OCI-M1 (cell line): ENCODE results near the gene TGFBR3.

Source experiments
- DNase-seq: peaks from one replicate; lab custom pipeline; 2025; lab: John Stamatoyannopoulos, UW

The TGFBR3 gene

GRCh38 chr1:91755702-91756287 lies 130.2 kb downstream of the TGFBR3 start:
- no peak for DNase-seq

DNA sequence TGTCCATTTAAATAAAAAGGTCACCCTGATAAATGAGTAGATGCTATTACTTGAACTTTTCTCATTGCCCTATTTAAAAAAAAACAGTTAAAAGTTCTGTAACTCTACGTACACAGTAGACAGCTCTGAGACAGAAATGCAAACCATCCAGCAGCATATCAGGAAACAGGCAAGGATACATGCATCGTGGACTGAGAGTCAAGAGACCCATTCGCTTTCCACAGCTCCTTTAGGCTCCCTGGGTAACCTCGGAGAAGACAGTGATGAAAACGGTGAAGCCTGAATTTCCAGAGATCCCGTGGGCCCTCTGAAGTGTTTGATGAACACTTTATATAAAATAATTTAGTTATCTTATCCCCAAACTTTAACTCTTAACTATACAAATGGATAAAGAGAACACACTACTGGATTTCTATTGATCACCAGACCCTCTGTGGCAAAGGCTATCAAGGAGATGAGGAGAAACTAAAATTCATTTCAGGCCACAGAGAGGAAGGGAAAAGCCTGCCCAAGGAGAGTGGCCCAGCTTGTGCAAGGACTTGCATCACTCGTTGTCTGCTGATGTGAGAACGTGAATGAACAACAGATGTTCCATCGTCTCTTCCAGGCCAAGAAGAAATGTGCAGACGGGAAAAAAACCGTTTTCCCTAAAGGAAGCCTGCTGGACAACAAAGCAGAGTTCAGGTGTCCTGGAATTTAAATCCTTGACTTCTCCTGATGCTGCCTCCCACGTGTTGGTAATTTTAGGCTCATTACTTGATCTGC lies 131.0 kb downstream of the TGFBR3 start:
- DNase-seq, result no peak

DNA sequence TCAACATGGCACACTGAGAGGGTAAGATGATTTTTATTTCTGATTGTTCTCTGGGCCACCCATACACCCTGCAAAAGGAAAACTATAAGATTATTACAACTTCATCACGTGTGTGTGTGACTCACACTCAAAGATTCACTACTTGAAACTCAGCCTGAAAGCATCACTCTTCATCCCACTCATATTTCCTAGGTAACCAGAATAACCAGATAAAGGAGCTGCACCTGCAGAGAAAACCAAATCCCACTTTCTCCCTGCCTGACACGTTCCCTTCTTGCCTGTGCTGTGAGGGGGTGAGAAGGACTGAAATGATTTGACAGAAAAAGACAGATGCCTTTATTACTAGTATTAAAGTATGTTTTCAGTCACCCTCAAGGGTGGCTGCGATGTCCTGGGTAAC lies 131.6 kb downstream of the TGFBR3 start:
- no peak for DNase-seq

- no peak for DNase-seq
These were observed 132.1 kb downstream of the TGFBR3 start for GRCh38 chr1:91753878-91754277.

DNA sequence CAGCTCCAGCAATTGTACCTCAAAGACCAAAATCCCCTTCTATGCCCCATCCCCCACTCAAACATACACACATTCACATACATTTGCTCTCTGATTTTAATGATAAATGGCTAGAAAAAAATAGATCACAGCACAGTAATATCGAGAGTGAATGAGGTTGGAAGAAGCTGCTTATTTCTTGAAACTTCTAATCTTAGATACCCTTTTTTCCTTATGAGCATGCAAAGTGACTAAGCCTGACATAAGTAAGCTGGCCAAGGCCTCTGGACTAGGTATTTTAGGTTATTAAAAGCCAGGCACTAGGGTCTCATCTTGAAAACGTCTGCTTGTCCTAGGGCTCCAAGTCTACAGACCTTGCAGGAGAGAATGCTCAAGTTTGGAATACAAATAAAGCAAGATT lies 133.6 kb downstream of the TGFBR3 start:
- DNase-seq, result no peak

- DNase-seq, result no peak
These were observed 134.7 kb downstream of the TGFBR3 start for GRCh38 chr1:91751275-91751674.

DNA sequence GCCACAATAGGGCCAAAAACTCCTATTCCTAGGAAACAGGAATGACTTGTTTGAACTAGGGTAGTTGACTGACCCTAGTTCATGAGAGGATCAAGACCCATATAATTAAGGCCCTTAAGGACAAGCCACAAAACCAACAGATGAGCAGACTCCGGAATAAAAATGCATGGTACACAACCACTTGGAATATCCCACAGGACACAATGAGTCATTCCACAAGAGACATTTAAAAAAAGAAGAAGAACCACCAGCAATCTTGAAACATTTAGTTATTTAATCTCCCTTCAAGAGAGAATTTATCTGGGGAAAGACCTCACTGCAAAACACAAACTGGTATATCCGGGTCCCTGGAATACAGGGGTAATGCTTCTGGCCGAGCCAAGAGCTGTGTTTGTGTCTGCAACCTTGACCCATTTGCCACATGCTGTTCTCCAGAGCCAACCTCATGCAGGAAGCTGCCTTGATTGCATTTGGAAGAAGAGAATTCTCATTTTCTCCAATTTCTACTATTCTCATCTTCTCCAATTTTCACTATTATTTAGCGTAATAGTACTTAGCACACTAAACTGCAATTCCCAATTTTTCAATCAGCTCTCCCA lies 135.5 kb downstream of the TGFBR3 start:
- no peak for DNase-seq

DNA sequence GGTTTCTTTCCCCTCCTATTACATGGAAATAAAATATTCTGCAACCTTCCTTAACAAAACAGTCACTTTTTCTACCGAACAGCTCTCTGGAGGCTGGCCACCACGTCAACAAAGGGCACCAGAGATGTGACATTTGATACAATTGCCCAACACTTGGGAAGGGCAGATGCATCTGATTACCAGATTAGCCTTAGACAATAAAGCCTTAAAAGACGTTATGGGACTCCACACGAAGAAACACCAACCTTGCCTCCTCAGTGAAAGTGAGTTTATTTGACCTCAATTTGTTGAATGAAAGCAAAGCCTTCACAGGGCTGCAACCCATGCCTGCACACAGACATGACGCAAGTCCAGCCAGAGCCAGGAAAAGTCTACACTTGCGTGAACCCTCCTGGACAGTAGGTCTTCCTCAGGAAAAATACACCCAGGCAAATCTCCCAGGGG lies 136.1 kb downstream of the TGFBR3 start:
- DNase-seq, result no peak

GRCh38 chr1:91747666-91748065 lies 138.3 kb downstream of the TGFBR3 start:
- DNase-seq, result no peak

DNA sequence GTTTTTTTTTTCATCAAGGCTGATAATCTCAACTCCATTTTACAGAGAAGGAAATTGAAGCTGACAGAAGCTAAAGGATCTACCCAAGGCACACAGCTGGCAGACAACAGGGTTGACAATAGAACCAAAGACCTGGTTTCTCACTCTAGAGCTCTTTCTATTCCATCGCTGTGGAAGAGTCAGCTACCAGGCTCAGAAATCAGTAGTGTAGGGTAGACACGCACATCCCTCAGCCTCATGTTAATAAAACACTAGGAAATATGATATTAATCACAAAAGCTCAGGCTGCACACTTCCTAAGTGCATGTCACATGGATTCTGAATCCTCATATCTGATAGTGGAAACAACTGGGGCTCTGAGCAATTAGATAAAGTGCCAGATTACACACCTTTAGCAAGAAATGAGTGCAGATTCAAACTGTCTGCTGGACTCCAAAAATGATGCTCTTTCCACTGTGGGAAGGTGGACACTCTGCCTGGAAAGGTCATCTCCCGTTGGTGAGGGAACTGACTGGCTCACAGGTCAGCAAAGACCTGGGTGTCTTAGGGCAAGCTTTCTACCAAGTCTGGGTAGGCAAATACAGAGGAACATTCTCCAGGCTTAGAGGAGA lies 139.1 kb downstream of the TGFBR3 start:
- DNase-seq, result no peak

- no peak for DNase-seq
These were observed 140.1 kb downstream of the TGFBR3 start for GRCh38 chr1:91745640-91746373.

GRCh38 chr1:91744953-91745639 lies 140.9 kb downstream of the TGFBR3 start:
- no peak for DNase-seq

- no peak for DNase-seq
These were observed 143.1 kb downstream of the TGFBR3 start for GRCh38 chr1:91742848-91743292.

DNA sequence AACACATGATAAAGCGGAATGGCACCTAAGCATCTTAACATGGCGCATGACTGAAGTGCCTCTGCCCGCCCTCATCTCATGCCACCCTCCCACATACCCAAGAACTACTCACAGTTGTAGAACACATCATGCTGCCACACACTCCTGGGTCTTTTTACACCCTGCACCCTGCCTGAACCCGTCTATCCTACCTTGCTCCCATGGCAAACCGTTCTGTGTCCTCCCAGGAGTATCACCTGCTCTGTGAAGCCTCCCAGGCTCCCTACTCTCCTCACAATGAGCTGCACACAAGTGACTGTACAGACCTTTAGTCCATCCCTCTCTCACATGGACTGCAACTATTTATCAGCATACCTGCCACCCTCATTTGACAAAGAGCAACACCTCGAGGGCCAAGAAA lies 144.0 kb downstream of the TGFBR3 start:
- DNase-seq, result no peak

GRCh38 chr1:91741301-91741700 lies 144.7 kb downstream of the TGFBR3 start:
- DNase-seq, result no peak

GRCh38 chr1:91737650-91738049 lies 148.3 kb downstream of the TGFBR3 start:
- DNase-seq, result no peak

DNA sequence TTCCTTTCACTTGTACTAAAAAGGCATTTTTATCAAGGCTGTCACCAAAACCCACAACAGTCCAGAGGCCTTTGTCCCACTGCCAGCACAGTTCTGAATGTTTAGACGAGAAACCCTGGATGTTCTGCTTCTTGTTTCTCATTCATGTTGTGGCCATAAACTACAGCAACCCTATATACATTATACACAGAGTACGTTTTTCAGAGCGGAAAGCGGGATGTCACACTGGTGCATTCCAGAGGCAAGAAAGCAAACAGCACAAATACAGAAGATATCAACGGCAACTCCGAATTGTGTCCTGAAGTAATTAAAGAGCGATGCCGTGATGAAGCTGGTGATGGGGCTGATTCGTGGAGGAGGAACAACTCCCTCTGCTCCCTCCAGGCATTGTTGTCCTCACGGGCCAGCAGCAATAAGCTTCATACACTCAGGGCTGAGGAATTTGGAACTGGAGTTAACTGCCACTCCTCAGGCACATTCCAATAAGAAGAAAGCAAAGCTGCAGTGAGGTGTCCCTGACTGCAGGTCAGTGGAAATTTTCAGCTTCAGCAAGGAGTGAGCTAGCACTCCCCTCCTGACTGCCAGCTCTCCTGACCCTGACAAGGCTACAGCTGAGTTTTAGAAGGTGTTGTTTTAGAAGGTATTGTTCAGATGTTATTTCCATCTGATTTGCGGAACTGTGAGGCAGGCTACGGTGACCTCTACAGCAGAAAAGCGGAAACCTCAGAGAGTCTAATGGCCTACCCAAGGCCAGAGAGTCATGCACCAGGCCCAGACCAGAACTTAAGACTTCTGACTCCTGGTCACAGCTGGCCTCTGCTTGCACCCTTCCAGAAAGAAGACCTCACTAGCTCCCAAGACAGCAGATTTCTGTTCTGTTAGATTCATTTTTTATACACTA lies 149.0 kb downstream of the TGFBR3 start:
- no peak for DNase-seq

DNA sequence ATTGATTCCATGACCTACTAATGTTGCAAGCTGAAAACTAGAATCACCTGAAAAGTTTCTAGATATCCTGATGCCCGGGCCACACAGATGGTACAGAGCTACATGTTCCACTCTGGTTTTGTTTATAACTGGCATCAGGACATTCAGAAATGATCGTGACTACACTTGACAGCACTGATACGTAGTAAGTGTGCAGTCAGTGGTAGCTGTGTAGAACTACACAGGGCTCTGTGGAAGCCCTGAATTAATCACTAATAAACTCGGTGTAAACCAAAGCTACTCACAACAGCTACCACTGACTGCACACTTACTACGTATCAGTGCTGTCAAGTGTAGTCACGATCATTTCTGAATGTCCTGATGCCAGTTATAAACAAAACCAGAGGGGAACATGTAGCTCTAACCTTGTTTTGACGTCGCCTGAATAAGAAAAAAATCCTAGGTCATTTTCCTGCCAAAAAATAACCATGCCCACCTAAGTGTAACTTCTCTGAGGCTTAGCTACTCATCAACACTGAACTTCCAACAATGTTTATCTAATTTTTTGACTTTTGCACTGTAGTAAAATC lies 149.7 kb downstream of the TGFBR3 start:
- DNase-seq, result no peak

DNA sequence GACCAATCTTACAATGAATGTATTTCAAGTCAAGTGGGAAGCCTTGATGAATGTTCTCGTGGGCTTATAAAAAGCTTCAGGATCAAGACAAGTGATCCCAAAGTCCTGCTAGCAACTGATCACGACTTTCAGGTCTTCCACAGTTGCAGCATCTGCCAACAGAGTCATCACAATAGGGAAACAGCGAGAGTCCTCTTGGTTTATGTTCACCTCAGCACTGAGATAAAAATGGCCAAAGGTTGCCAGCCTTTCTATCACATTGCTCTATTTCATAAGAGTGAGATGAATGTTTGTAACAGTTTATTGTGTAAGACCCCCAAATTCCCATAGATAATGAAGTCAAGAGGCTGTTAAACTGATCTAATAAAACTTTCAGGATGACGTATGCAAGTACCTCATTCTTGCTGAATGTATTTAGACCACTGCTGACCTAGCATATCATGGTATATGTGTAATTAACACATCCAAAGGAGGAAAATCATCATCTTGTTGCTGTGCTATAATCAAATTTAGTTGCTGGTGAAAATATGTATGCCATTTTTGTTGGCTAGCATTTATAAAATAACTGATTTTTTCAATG lies 150.6 kb downstream of the TGFBR3 start:
- DNase-seq, result no peak

- DNase-seq, result no peak
These were observed 151.2 kb downstream of the TGFBR3 start for GRCh38 chr1:91734761-91735160.
